Mesenchymal stem cell (in vitro differentiated cells and primary cell): ENCODE results near the gene PKHD1.

ENCODE experiments used
- DNase-seq: peaks from one replicate; pipeline ENCODE4 v3.0.0-alpha.2; 2013
- H2AFZ ChIP-seq: one replicate; pipeline ENCODE4 v1.6.1; 2013; ENCODE audit warnings: low read depth, mild to moderate bottlenecking, control low read depth, inconsistent platforms, low read length, moderate library complexity
- H2AK5ac ChIP-seq: 2 replicates; pipeline ENCODE4 v1.6.1; 2013; ENCODE audit warnings: low read length, moderate library complexity, mild to moderate bottlenecking, inconsistent platforms; ENCODE audit not compliant: severe bottlenecking
- H2BK120ac ChIP-seq: one replicate; pipeline ENCODE4 v1.6.1; 2013; ENCODE audit warnings: low read depth, mild to moderate bottlenecking, inconsistent platforms, low read length, moderate library complexity
- H2BK12ac ChIP-seq, 2 experiments: one replicate each; pipeline ENCODE4 v1.6.1; 2013; ENCODE audit warnings: inconsistent platforms in 2 of 2, low read length in 2 of 2, mild to moderate bottlenecking in 2 of 2, moderate library complexity in 2 of 2, control low read depth in 1 of 2
- H2BK15ac ChIP-seq: one replicate; pipeline ENCODE4 v1.6.1; 2013; ENCODE audit warnings: mild to moderate bottlenecking, low read depth, inconsistent platforms; ENCODE audit not compliant: poor library complexity, severe bottlenecking
- H2BK5ac ChIP-seq: 2 replicates; pipeline ENCODE4 v1.6.1; 2013; ENCODE audit warnings: low read depth, mild to moderate bottlenecking, low read length, control low read depth, inconsistent platforms; ENCODE audit not compliant: poor library complexity, severe bottlenecking
- H3K14ac ChIP-seq, 2 experiments: one replicate each; pipeline ENCODE4 v1.6.1; 2013; ENCODE audit warnings: inconsistent platforms in 2 of 2, low read length in 2 of 2, control low read depth in 1 of 2, mild to moderate bottlenecking in 1 of 2, moderate library complexity in 1 of 2
- H3K18ac ChIP-seq, 2 experiments: one replicate each; pipeline ENCODE4 v1.6.1; 2013; ENCODE audit warnings: inconsistent platforms in 2 of 2, low read length in 2 of 2, control low read depth in 1 of 2, low read depth in 1 of 2, mild to moderate bottlenecking in 1 of 2
- H3K23ac ChIP-seq, 2 experiments: one replicate each; pipeline ENCODE4 v1.6.1; 2013; ENCODE audit warnings: inconsistent platforms in 2 of 2, low read length in 2 of 2, mild to moderate bottlenecking in 2 of 2, moderate library complexity in 2 of 2, control low read depth in 1 of 2
- H3K27ac ChIP-seq: 2 replicates; pipeline ENCODE4 v1.5.1; 2013; ENCODE audit warnings: mild to moderate bottlenecking, moderate library complexity, low read length, control low read depth, inconsistent platforms; ENCODE audit not compliant: poor library complexity, severe bottlenecking
- H3K27me3 ChIP-seq, 2 experiments: 2 replicates each; pipeline versions ENCODE4 v1.6.1 to v1.7.0; 2013; ENCODE audit warnings: low read length in 2 of 2, mild to moderate bottlenecking in 2 of 2, moderate library complexity in 2 of 2, control low read depth in 1 of 2, inconsistent platforms in 1 of 2; ENCODE audit not compliant: control insufficient read depth in 1 of 2, insufficient read depth in 1 of 2
- H3K36me3 ChIP-seq, 2 experiments: 2 replicates each; pipeline versions ENCODE4 v1.6.1 to v1.7.0; 2013; ENCODE audit warnings: low read length in 2 of 2, control low read depth in 1 of 2, inconsistent platforms in 1 of 2, low read depth in 1 of 2, mild to moderate bottlenecking in 1 of 2; ENCODE audit not compliant: insufficient read depth in 2 of 2, control insufficient read depth in 1 of 2
- H3K4ac ChIP-seq, 2 experiments: one replicate each; pipeline ENCODE4 v1.6.1; 2013; ENCODE audit warnings: inconsistent platforms in 2 of 2, low read length in 2 of 2, mild to moderate bottlenecking in 2 of 2, moderate library complexity in 2 of 2, control low read depth in 1 of 2, low read depth in 1 of 2
- H3K4me1 ChIP-seq: 2 replicates; pipeline ENCODE4 v1.6.1; 2013; ENCODE audit warnings: low read depth, low read length, control low read depth; ENCODE audit not compliant: control insufficient read depth, insufficient read depth
- H3K4me2 ChIP-seq: 2 replicates; pipeline ENCODE4 v1.6.1; 2013; ENCODE audit warnings: low read length, mild to moderate bottlenecking, inconsistent platforms; ENCODE audit not compliant: poor library complexity, severe bottlenecking
- H3K4me3 ChIP-seq, 2 experiments: 2 replicates each; pipeline versions ENCODE4 v1.5.1 to v1.7.0; 2013; ENCODE audit warnings: low read length in 2 of 2, mild to moderate bottlenecking in 2 of 2, control low read depth in 1 of 2, low read depth in 1 of 2; ENCODE audit not compliant: insufficient read depth in 1 of 2
- H3K79me1 ChIP-seq: replicated peaks from 2 replicates; pipeline ENCODE4 v1.6.1; 2013; ENCODE audit warnings: mild to moderate bottlenecking, control low read depth, low read length, inconsistent platforms; ENCODE audit not compliant: poor library complexity, severe bottlenecking
- H3K9ac ChIP-seq: 2 replicates; pipeline ENCODE4 v1.7.0; 2013; ENCODE audit warnings: mild to moderate bottlenecking, low read length, moderate library complexity
- H3K9me3 ChIP-seq: 2 replicates; pipeline ENCODE4 v1.7.0; 2013; ENCODE audit warnings: mild to moderate bottlenecking, low read length; ENCODE audit not compliant: control insufficient read depth
- H4K8ac ChIP-seq: one replicate; pipeline ENCODE4 v1.6.1; 2013; ENCODE audit warnings: inconsistent platforms, mild to moderate bottlenecking, low read length, moderate library complexity
- H4K91ac ChIP-seq: one replicate; pipeline ENCODE4 v1.6.1; 2013; ENCODE audit warnings: mild to moderate bottlenecking, low read length, inconsistent platforms
- WGBS: methylation state at CpG from one replicate; pipeline ENCODE4 v1.1.7; 2013; ENCODE audit warnings: mixed read lengths; 5-methylcytosine and 5-hydroxymethylcytosine counted together

Gene PKHD1

DNA sequence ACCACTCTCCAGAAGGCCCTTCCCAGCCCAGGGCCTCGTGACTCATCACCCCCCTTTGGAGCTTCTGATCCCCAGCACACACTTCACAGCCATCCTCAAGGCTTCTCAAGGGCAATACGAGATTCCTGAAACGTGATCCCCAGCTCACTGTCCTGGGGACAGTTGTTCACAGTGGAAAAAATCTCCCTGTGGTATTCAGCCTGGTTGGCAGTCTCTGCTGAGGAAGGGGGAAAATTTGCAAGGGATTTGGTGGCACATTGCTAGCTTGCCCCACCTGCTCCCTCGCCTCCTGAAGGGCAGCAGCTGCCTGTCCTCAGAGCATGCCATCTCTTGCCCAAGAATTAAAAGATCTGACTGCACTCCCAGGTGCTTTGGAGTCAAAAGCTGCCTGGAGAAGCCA, 20.7 kb upstream of the PKHD1 start:
- no peak overlapping the region for H3K18ac ChIP-seq
- no peak overlapping the region for H3K27ac ChIP-seq
- no peaks in the 10 kb centered on the region for H3K79me1 ChIP-seq
- H3K23ac ChIP-seq = no peak overlapping the region
- H3K4me2 ChIP-seq = no peak overlapping the region
- H2BK15ac ChIP-seq = no peak overlapping the region
- H3K27me3 ChIP-seq = no peaks in the 10 kb centered on the region
- H4K8ac ChIP-seq = no peak overlapping the region
- no peak overlapping the region for H3K4me3 ChIP-seq
- H3K14ac ChIP-seq = no peak overlapping the region
- H2AFZ ChIP-seq = no peak overlapping the region
- peaks cover 4% of the 10 kb centered on the region for H3K9me3 ChIP-seq
- no peak overlapping the region for H3K4ac ChIP-seq
- WGBS = 17% methylated on average over 4 of the region's 4 CpGs
- no peaks in the 10 kb centered on the region for H3K36me3 ChIP-seq
- H2BK5ac ChIP-seq = no peak overlapping the region
- no peak overlapping the region for H4K91ac ChIP-seq
- no peak for DNase-seq
- peaks cover 5% of the 10 kb centered on the region for H3K4me1 ChIP-seq
- H2BK12ac ChIP-seq = no peak overlapping the region
- H2AK5ac ChIP-seq = peak overlapping the region; percentile 56
- no peak overlapping the region for H2BK120ac ChIP-seq
- H3K9ac ChIP-seq = no peak overlapping the region

DNA sequence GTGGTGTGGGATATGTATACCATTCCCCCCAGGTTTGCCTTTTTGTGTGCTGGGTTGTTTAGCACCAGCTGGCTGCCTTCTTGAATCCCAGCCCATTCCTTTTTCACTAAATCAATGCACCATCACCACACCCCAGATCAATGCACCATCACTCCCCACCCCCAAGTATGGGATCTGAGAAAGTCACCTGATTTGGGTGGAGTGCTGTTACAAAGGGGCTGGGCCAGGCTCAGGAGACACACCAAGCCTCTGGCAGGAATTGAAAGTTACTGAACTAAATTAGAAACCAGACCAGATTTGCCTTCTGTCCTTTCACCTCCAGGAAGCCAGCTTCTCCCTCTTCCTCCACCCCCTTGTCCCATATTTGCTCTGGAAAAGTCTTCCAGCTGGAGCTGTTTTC, 19.6 kb upstream of the PKHD1 start:
- no peak overlapping the region for H3K27ac ChIP-seq
- H2BK12ac ChIP-seq = no peak overlapping the region
- H3K4me2 ChIP-seq = no peak overlapping the region
- peak overlapping the region; percentile 9 for H2AK5ac ChIP-seq
- H3K23ac ChIP-seq = no peak overlapping the region
- no peaks in the 10 kb centered on the region for H3K36me3 ChIP-seq
- H2BK15ac ChIP-seq = no peak overlapping the region
- H3K4ac ChIP-seq = no peak overlapping the region
- H2AFZ ChIP-seq = no peak overlapping the region
- H3K14ac ChIP-seq = no peak overlapping the region
- no peak overlapping the region for H3K4me3 ChIP-seq
- no peak for DNase-seq
- H2BK120ac ChIP-seq = no peak overlapping the region
- H3K9me3 ChIP-seq = peaks cover 4% of the 10 kb centered on the region
- no peak overlapping the region for H3K18ac ChIP-seq
- no peaks in the 10 kb centered on the region for H3K79me1 ChIP-seq
- H3K4me1 ChIP-seq = peaks cover 7% of the 10 kb centered on the region
- no peak overlapping the region for H2BK5ac ChIP-seq
- peaks cover 0 to 6% of the 10 kb centered on the region in 2 experiments for H3K27me3 ChIP-seq
- no peak overlapping the region for H4K91ac ChIP-seq
- H3K9ac ChIP-seq = no peak overlapping the region
- no peak overlapping the region for H4K8ac ChIP-seq

DNA sequence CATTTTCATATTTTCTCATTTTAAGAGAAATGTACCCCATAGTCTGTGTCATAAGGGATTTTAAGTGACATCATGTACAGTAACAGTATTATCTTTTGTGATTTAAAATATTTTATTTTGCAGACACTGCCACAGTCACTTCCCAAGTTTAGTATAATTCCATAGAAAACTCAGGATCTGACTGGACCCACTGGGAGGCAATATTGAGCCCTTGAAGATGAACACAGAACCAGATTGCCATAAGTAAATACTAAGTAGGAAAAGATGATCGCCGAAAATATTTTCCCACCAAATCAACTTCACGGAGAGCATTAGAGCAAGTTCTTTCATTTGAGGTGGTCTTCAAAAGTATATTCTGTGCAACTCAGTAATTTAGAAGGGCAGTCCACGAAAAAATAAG, 17.6 kb upstream of the PKHD1 start:
- no peak overlapping the region for H3K18ac ChIP-seq
- H3K23ac ChIP-seq = no peak overlapping the region
- no peak overlapping the region for H2BK12ac ChIP-seq
- H2BK15ac ChIP-seq = no peak overlapping the region
- H4K8ac ChIP-seq = no peak overlapping the region
- H3K27ac ChIP-seq = no peak overlapping the region
- H3K27me3 ChIP-seq = peaks cover 7 to 20% of the 10 kb centered on the region in 2 experiments
- H2AFZ ChIP-seq = no peak overlapping the region
- H3K4ac ChIP-seq = no peak overlapping the region
- no peak overlapping the region for H4K91ac ChIP-seq
- H3K9me3 ChIP-seq = no peaks in the 10 kb centered on the region
- H2BK120ac ChIP-seq = no peak overlapping the region
- H3K4me2 ChIP-seq = no peak overlapping the region
- H3K4me3 ChIP-seq = no peak overlapping the region
- no peaks in the 10 kb centered on the region for H3K79me1 ChIP-seq
- no peak for DNase-seq
- no peak overlapping the region for H3K9ac ChIP-seq
- H3K36me3 ChIP-seq = no peaks in the 10 kb centered on the region
- no CpG with 5 or more reads among the region's 4 CpGs for WGBS
- H2AK5ac ChIP-seq = no peak overlapping the region
- H2BK5ac ChIP-seq = no peak overlapping the region
- H3K14ac ChIP-seq = no peak overlapping the region
- H3K4me1 ChIP-seq = peaks cover 7% of the 10 kb centered on the region

DNA sequence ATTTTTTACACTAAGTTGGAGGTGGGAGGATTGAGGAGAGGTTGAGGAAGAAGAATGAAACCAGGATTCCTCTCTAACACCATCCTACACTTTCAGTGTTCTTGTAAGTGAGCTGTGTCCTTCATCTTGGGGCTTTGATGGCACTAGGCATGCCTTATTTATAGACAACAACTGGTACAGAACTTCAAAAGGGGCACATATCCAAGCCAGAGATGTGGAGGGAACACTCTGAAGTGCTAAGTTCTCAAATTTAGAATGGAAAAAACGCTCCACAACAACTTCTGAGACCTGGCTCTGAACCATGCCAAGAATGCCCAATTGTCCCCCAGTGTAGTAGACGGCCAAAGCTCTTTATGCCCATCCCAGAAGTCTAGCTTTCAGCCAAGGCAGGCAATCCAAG, 16.2 kb upstream of the PKHD1 start:
- Histone ChIP-seq H3K27ac (no peak overlapping the region), H3K18ac (no peak overlapping the region), H2BK5ac (no peak overlapping the region), H3K23ac (no peak overlapping the region), H3K4me3 (no peak overlapping the region), H2AK5ac (no peak overlapping the region), H2AFZ (no peak overlapping the region), H3K79me1 (no peaks in the 10 kb centered on the region), H3K4me2 (no peak overlapping the region), H4K8ac (no peak overlapping the region), H2BK120ac (no peak overlapping the region), H4K91ac (no peak overlapping the region), H2BK15ac (no peak overlapping the region), H3K4me1 (peaks cover 7% of the 10 kb centered on the region), H3K4ac (no peak overlapping the region), H2BK12ac (no peak overlapping the region), H3K27me3 (peaks cover 12 to 20% of the 10 kb centered on the region in 2 experiments), H3K9me3 (no peaks in the 10 kb centered on the region), H3K14ac (no peak overlapping the region), H3K36me3 (no peaks in the 10 kb centered on the region), H3K9ac (no peak overlapping the region)
- 25% methylated on average over 2 of the region's 2 CpGs for WGBS
- no peak for DNase-seq
